GM18867 (cell line): ENCODE measurements around the gene FANCC.
A peak's percentile ranks its signal among the peaks of the same experiment; 100 is the strongest.

Source experiments
- ATAC-seq: cut with Tn5 transposase; IDR thresholded peaks from one replicate; pipeline ENCODE4 v1.9.1; 2021; ENCODE audit warnings: mild to moderate bottlenecking, moderate library complexity; ENCODE audit not compliant: unreplicated experiment

Gene FANCC, protein sequence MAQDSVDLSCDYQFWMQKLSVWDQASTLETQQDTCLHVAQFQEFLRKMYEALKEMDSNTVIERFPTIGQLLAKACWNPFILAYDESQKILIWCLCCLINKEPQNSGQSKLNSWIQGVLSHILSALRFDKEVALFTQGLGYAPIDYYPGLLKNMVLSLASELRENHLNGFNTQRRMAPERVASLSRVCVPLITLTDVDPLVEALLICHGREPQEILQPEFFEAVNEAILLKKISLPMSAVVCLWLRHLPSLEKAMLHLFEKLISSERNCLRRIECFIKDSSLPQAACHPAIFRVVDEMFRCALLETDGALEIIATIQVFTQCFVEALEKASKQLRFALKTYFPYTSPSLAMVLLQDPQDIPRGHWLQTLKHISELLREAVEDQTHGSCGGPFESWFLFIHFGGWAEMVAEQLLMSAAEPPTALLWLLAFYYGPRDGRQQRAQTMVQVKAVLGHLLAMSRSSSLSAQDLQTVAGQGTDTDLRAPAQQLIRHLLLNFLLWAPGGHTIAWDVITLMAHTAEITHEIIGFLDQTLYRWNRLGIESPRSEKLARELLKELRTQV

GRCh38 chr9:95317119-95317892 is at the start of gene FANCC:
Gene FANCC, minus strand, starts transcription at chr9:95317709. Its CDS starts 68,418 bp downstream, at chr9:95249291.
- ATAC-seq: peak; percentile 76

DNA sequence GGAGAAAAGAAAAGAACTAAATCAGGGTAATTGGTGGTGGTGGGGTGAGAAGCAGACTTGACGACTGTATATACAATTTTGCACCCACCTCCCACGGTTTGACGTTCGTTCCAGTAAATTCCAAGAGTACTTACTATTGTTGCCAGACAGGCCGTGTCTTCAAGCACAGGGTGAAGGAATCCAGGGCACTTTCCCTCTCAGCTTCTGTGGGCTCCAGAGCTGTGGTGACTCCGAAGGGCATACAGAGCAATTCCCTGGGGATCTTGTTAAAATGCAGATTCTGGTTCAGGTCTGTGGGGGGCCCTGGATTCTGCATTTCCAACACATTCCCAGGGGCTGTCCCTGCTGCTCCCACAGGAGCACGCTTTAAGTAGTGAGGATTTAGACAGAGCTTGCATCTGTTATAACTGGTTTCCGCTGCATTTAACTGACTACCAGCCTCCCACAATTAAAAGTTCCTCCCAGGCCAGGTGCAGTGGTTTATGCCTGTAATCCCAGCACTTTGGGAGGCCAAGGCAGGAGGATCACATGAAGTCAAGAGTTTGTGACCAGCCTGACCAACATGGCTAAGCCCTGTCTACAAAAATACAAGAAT is 49.3 kb upstream of the FANCC start:
- no peak for ATAC-seq

- no peak for ATAC-seq
Measured at GRCh38 chr9:95365766-95366165, 48.3 kb upstream of the FANCC start.

- ATAC-seq: no peak
Measured at GRCh38 chr9:95363051-95363841, 45.7 kb upstream of the FANCC start.

DNA sequence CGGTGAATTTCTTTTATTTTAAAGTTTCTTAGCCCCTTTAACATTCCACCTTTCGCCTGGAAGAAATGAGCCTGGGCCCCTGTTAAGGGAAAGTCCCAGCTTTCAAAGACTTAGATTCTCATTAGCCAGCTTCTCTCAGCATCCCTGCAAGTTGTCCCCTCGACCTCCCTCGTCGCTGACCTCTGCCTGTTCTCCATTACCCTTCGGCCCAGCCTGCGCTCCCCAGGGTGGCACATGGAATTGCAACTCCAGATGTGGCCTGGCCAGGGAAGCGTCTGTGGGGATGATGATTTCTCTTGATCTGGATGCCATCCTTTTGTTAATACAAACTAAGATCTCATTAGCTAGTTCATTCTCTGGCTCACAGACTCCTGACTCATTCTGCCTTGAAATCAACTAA is 43.4 kb upstream of the FANCC start:
- ATAC-seq: no peak

DNA sequence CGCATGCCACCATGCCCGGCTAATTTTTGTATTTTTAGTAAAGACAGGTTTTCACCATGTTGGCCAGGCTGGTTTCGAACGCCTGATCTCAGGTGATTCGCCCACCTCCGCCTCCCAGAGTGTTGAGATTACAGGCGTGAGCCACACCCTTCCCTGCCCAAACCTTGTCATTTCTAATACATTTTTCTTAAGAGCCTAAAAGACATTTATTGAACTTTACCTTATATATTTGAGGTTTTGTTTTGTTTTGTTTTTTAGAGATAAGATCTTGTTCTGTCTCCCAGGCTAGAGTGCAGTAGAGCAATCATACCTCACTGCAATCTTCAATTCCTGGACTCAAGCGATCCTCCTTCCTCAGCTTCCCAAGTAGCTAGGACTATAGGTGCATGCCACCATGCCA is 39.8 kb upstream of the FANCC start:
- no peak for ATAC-seq

GRCh38 chr9:95355500-95355899 is 38.0 kb upstream of the FANCC start:
- ATAC-seq: no peak

DNA sequence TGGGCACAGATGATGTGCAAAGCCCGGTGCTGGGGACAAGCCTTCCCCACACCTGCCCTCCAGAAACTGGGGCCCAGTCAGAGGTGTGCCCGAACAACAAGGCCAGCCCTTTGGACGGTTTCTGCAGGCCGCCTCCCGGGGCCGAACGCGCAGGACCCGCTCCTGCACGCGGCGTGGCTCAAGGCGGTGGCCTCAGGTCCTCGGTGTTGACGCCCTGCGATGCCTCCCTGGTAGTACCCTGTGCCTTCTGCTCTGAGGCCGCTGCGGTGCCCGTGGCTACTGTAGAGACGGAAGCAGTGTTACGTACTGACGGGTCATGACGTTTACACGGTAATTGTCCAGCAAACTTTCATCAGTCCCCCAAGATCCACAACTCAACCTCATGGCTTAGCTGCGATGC is 33.5 kb upstream of the FANCC start:
- no peak for ATAC-seq

- no peak for ATAC-seq
Measured at GRCh38 chr9:95350266-95350665, 32.8 kb upstream of the FANCC start.

GRCh38 chr9:95349091-95350038 is 31.9 kb upstream of the FANCC start:
- ATAC-seq: no peak

DNA sequence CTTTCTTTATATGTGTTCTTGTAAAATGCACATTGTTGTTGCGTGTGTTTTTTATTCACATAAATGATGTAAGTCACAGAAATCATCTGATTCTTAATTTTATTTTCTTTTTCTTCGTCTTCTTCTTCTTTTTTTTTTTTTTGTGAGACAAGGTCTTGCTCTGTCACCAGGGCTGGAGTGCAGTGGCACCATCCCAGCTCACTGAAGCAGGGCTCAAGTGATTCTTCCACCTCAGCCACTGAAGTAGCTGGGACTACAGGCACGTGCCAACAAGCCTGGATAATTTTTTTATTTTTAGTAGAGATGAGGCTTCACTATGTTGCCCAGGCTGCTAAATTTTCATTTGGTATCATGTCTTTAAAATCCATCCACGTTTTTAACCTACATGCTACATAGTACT is 28.5 kb upstream of the FANCC start:
- no peak for ATAC-seq

DNA sequence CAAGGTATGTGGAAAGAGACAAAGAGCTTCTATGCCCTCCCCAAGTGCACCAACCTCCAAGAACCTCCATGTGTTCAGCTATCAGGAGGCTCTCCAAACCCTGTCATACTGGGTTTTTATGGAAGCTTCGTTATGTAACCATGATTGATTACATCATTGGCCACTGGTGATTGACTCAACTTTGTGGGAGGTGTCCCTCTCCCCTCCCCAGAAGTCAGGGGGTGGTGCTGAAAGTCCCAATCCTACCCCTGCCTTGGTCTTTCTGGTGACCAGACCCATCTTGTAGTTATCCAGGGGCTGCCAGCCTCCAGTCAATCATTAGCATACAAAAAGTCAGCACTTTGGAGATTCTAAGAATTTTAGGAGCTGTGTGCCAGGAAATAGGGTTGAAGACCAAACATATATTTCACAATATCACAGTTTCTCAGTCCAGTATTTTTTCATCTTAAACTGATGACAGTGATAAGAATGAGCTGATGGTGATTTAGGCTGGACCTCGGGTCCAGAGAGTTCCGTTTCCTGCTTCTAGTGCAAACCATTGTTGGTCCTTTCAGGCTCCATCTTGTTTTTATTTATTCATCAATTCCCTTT is 27.3 kb upstream of the FANCC start:
- ATAC-seq: no peak

DNA sequence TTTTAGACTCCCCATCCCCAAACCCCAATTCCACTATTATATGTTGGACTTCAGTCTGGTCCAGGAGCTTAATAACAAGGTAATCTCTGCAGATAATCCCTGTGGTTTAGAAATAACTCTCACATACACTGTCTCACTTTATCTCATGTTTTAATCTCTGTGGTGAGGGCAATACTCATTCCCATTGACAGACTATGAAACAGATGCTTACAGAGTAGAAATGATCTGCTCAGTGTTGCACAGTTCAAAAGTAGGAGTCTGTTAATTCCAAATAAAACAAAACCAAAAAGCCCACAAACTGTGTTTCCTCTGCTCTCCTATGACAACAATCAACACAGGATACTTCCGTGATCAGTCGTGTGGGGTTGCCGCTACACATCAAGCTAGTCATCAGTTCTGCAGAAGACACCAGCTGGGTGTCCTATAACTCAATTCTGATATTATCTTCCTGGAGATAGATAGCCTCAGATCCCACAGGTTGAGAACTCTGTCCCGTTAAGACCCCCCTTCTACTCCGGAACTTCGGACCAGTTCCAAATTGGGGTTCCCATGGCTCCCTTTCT is 26.3 kb upstream of the FANCC start:
- ATAC-seq: no peak

DNA sequence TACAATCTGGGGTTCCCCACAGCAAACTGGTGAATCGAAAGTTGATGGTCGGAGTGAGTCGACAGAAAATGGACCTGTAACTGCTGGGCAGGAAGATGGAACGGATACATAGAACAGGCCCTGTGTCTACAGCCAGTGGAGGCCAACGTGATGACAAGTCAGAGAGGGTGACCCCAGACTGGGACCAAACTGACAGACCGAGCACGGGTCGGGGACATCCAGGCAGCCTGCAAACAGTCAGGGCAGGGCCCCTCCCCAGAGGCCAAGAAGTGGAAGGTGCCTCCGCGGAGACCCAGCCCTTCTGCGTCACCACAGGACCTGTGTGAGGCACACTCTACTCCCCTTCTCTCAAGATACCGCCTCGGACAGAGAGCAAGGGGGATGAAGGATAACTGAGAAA is 25.1 kb upstream of the FANCC start:
- no peak for ATAC-seq

DNA sequence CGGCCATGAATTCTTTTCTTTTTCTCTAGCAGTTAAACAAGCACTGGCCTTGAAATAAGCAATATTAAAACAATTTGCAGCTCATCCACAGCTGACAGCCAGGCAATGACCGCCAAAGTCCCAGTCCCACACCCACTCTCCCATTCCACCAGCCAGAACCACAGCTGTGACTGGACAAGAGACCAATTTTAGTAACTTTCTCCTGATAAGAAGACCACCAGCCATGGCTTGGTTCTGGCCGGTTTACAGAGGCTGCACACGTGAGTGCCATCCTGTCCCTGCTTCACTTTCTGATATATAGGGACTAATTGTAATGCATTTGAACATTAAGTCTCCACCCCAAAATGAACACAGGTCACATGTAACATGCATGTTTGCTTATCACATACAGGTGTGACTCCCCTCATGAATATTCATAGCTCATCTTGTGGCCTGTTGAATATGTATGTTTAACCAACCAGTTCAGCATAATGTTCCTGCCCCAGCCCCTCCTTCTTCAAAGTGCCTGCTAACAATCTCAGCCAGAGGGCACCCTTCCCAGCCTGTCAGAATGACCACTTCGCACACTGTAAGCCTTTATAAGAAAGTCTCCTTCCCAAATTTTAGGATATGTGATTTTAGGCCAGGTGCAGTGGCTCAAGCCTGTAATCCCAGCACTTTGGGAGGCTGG is 23.9 kb upstream of the FANCC start:
- no peak for ATAC-seq

DNA sequence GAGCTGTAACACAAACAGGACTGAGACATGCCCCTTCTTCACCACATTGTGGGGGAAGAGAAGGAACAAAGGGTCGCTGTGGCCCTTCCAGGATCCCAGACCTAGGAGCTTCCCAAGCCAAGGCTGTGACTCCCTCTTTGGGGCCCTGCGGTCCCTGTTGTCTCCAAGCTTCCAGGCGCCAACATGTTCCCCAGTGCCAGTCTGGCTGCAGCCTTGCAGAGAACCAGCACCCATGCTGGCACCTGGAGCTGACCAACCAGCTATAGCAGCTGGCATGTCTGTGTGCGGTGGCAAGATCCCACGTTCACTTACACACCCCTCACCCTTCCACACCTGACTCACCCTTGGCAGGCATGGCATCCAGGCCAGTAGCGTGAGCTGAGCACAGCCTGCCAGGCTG is 20.7 kb upstream of the FANCC start:
- ATAC-seq: no peak

GRCh38 chr9:95336281-95336680 is 18.8 kb upstream of the FANCC start:
- ATAC-seq: no peak

DNA sequence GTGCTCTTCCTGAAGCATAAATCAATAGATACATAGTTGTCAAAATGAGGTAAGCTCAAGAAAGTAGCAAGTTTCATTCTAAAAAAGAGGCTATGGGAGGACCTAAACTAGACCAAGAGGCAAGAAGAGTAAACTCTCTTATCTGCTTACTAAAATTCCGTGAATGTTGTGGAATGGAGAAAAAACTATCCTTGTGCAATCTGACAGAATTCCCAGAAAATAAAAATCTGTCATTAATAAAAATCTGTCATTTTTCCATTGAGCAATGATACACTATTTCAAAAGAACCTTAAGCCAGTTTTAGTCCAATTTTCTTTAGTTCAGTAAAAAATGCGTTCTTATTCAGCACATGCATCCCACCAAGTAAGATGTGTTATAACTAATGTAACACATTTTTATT is 15.9 kb upstream of the FANCC start:
- ATAC-seq: no peak
